Hematopoietic multipotent progenitor cell treated with erythropoietin and hydrocortisone succinate and interleukin-3 and kit ligand, for 15 days (in vitro differentiated cells): Measurements from ENCODE around the gene MT1F.

Source experiments
- DNase-seq: peaks from one replicate; pipeline ENCODE4 v3.0.0-alpha.2; 2015; ENCODE audit warnings: low spot score

MT1F gene

GRCh38 chr16:56700195-56700594, 42.4 kb downstream of the MT1F start:
- DNase-seq = no peak

- DNase-seq = no peak
Measured at GRCh38 chr16:56700631-56701030, 42.9 kb downstream of the MT1F start.

GRCh38 chr16:56701534-56701933, 43.8 kb downstream of the MT1F start:
- DNase-seq = no peak

GRCh38 chr16:56702836-56703235, 45.1 kb downstream of the MT1F start:
- DNase-seq = no peak
